Activated T-cell treated with anti-CD3 and anti-CD28 coated beads, Interleukin-2, amount 50 U/mL, for 24 hours (primary cell): ENCODE measurements around the gene MAN1C1.
"Not testable (repeated sequence)": the region's sequence is repeated elsewhere in the genome, so short reads cannot be mapped to it uniquely, and the experiment has no call there.

Experiments
- DNase-seq: peaks from one replicate; pipeline ENCODE4 v3.0.0-alpha.2; 2020
- H3K27ac Mint-ChIP-seq: 2 replicates; pipeline ENCODE4 v1.8.0; 2020; ENCODE audit warnings: mild to moderate bottlenecking, mixed read lengths
- H3K27me3 Mint-ChIP-seq: 2 replicates; pipeline ENCODE4 v1.8.0; 2020; ENCODE audit warnings: mixed read lengths
- H3K36me3 Mint-ChIP-seq: 2 replicates; pipeline ENCODE4 v1.8.0; 2020; ENCODE audit warnings: low read depth, mixed read lengths
- H3K4me1 Mint-ChIP-seq: 2 replicates; pipeline ENCODE4 v1.8.0; 2020; ENCODE audit warnings: low read depth, mixed read lengths
- H3K4me3 Mint-ChIP-seq: 2 replicates; pipeline ENCODE4 v1.8.0; 2020; ENCODE audit warnings: mild to moderate bottlenecking, moderate library complexity, mixed read lengths
- H3K9me3 Mint-ChIP-seq: 2 replicates; pipeline ENCODE4 v1.8.0; 2020; ENCODE audit warnings: mixed read lengths

MAN1C1 gene

DNA sequence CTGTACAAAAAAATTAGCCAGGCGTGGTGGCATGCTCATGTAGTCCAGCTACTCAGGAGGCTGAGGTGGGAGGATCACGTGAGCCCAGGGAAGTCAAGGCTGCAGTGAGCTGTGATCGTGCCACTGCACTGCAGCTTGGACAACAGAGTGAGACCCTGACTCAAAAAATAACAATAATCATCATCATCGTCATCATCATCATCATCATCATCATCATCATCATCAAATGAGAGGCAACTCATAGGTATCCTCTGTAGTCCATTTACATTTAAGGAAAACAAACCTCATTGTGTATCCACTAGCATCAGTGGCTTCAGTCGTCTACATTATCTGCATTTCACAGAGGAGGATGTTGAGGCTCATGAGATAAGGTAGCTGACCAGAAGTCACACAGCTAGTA is 114.6 kb downstream of the MAN1C1 start:
- no peaks in the 10 kb centered on the region for H3K9me3 Mint-ChIP-seq
- H3K27me3 Mint-ChIP-seq: peaks cover 12% of the 10 kb centered on the region
- no peak overlapping the region for H3K27ac Mint-ChIP-seq
- H3K4me1 Mint-ChIP-seq: peaks cover 70% of the 10 kb centered on the region
- H3K4me3 Mint-ChIP-seq: no peak overlapping the region
- no peak for DNase-seq
- H3K36me3 Mint-ChIP-seq: no peaks in the 10 kb centered on the region

DNA sequence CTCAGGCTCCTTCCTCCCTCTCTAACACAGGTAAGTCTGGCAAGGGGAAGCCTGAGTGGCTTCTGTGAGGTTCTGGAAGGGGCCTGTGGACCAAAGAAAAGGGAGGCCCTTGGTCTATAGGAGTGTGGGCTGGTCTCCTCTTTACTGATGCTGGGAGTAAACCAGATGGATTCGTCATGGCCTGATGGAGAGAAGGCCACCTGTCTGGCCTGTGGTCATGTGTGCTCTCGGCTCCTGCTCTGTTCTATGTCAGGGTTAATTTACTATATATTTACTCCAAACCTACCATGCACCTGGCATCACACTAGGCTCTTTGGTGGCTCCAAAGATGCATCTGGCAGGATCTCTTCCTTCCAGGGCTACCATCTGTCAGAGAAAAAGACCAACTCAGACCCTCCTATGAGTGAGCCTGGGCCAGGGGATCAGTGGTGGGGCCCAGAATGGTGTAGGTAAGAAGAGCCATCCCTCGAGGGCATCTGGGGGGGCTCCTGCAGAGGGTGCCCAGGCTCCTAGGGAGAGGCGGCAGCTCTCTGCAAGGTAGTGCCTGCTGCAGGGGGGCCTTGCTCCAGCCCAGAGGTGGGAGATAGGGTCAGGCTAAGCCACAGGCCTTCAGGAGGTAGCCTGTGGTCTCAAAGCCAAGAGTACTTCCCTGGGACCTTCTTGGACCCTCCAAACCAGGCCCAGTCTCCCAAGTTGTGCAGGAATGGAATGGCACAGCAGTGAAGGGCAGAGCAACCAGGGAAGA is 115.2 kb downstream of the MAN1C1 start:
- DNase-seq: no peak
- H3K4me1 Mint-ChIP-seq: peaks cover 68% of the 10 kb centered on the region
- H3K4me3 Mint-ChIP-seq: no peak overlapping the region
- peaks cover 12% of the 10 kb centered on the region for H3K27me3 Mint-ChIP-seq
- H3K9me3 Mint-ChIP-seq: no peaks in the 10 kb centered on the region
- no peaks in the 10 kb centered on the region for H3K36me3 Mint-ChIP-seq
- no peak overlapping the region for H3K27ac Mint-ChIP-seq

DNA sequence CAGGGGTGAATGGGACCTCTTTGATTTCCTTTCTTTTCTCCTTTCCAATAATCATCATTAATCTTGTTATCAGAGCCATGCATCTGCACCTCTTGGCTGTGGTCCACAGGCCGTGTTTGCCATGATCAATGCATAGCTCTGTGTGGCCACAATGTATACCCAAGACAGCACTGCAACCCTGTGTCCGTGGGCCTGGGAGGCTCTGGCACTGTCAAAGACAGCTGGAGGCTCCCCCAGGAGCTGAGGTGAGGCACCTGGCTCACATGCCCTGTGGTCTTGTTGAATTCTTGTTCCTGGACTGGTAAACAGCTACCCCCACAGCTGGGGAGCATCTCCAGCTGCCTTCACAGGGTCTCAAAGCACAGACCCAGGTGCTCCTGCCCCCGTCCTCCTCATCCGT is 116.2 kb downstream of the MAN1C1 start:
- Mint-ChIP-seq H3K4me3 (no peak overlapping the region), H3K27me3 (peaks cover 10% of the 10 kb centered on the region), H3K4me1 (peaks cover 67% of the 10 kb centered on the region), H3K9me3 (no peaks in the 10 kb centered on the region), H3K27ac (no peak overlapping the region), H3K36me3 (no peaks in the 10 kb centered on the region)
- no peak for DNase-seq

DNA sequence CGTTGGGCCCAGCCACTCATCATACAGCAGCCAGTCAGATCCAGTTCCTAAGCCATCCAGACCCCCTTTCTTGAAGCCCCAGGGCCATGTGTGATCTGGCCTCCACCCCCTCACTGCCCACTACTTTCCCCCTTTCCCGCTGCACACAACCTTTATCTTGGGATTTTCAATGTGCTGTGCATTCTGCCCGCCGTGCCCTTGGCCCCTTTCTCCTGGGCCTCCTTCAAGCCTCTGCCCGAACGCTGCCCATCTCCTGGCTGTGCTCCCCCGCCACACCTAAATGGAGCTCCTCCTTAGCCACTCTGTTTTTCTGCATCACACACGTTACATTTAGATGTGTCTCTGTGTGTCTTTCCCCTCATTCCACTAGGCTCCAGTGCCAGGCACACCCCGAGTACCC is 116.7 kb downstream of the MAN1C1 start:
- no peak for DNase-seq
- Mint-ChIP-seq H3K27me3 (peaks cover 8% of the 10 kb centered on the region), H3K4me3 (no peak overlapping the region), H3K9me3 (no peaks in the 10 kb centered on the region), H3K4me1 (peaks cover 62% of the 10 kb centered on the region), H3K27ac (no peak overlapping the region), H3K36me3 (no peaks in the 10 kb centered on the region)

DNA sequence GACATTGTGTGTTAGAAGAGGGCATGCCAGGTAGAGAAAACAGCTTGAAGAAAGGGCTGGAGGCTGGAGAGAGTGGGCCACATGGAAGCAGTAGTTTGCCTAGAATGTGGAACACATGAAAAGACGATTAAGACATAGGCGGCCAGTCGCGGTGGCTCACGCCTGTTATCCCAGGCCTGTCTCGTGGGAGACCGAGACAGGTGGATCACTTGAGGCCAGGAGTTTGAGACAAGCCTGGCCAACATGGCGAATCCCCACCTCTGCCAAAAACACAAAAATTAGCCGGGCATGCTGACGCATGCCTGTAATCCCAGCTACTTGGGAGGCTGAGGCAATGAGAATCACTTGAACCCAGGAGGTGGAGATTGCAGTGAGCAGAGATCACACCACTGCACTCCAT is 118.4 kb downstream of the MAN1C1 start:
- H3K4me1 Mint-ChIP-seq: peaks cover 56% of the 10 kb centered on the region
- DNase-seq, H3K27me3 Mint-ChIP-seq, H3K9me3 Mint-ChIP-seq, H3K36me3 Mint-ChIP-seq, H3K27ac Mint-ChIP-seq, H3K4me3 Mint-ChIP-seq: not testable (repeated sequence)

DNA sequence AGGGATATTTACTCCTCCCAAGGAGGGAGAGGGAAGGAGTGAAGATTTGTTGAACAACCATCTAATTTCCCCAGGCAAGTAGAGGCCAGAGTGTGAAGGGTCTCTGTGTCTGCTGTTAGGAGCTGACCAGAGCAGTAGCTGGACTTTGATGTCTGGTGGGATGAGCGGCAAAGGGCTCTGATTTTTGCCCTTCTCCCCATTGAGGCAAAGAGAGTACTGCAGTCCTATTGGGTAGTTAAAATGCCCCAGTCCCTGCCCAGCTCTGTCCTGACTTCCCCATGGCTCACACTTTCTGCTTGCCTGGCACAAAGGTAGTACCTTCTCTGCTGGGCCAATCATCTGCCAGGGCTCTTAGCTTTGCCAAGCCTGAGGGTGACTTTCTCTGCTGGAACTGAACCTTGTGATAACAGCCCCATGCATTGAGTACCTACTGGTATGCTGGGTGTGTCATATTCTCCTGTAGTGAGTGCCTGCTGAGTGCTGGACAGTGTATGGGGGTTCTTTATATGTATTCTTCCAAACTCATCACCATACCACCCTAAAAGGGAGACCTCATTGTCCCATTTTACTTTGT is 119.5 kb downstream of the MAN1C1 start:
- peaks cover 51% of the 10 kb centered on the region for H3K4me1 Mint-ChIP-seq
- H3K4me3 Mint-ChIP-seq: no peak overlapping the region
- H3K27ac Mint-ChIP-seq: no peak overlapping the region
- no peaks in the 10 kb centered on the region for H3K9me3 Mint-ChIP-seq
- DNase-seq: no peak
- H3K27me3 Mint-ChIP-seq: peaks cover 2% of the 10 kb centered on the region
- H3K36me3 Mint-ChIP-seq: no peaks in the 10 kb centered on the region

DNA sequence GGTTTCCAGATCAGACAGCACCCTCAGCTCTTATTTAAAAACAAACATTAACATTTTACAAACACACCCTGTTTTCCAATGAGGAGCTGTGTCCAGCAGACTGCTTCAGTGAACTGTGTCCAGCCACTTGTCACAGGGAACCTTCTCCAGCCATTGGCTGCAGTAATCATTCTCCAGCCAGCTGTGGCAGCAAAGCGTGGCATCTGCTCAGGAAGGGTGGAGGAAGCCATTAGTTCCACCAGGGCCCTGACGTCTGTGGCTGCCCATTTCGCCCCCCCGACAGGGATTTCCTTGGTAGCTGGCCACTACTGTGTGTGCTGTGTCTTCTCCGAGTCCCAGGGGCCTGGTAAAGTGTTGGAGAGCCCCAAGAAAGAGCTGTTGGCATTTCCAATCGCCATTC is 120.5 kb downstream of the MAN1C1 start:
- Mint-ChIP-seq H3K27ac (no peak overlapping the region), H3K4me3 (no peak overlapping the region), H3K27me3 (peaks cover 2% of the 10 kb centered on the region), H3K9me3 (no peaks in the 10 kb centered on the region), H3K4me1 (peaks cover 43% of the 10 kb centered on the region), H3K36me3 (no peaks in the 10 kb centered on the region)
- DNase-seq: no peak

DNA sequence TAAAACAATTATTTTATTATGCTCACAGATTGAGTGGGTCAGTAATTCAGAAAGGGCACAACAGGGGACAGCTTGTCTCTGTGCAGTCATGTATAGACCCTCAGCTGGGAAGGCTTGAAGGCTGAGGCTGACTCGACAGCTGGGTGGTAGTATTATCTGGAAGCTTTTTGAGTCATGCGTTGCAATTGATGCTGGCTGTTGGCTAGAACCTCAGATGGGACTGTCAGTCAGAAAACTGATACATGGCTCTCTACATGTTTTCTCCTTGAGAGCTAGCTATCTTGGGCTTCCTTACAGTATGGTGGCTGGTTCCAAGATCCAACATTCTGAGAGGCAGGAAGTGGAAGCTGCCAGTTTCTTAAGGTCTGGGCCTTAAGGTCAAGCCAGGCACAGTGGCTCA is 121.9 kb downstream of the MAN1C1 start:
- H3K27ac Mint-ChIP-seq: no peak overlapping the region
- H3K9me3 Mint-ChIP-seq: no peaks in the 10 kb centered on the region
- peaks cover 2% of the 10 kb centered on the region for H3K27me3 Mint-ChIP-seq
- no peak overlapping the region for H3K4me3 Mint-ChIP-seq
- H3K36me3 Mint-ChIP-seq: no peaks in the 10 kb centered on the region
- DNase-seq: no peak
- peaks cover 33% of the 10 kb centered on the region for H3K4me1 Mint-ChIP-seq

DNA sequence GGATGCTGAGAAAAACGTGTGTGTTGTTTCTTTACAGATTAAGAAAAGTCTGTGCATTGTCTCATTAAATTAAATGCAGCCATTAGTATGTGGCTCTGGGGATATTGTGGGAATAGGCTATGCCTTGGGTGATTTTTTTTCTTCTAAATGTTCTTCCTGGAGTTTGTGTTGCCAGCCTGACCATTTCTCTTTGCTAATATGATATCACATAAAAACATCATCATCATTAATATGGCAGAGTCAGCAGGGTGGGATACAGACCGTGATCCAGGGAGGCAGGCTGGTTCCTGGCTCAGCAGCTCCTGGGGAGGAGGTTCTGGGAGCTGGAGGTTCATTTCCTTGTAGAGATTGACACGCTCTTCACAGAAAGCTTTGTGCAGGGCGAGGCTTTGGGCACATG is 122.8 kb downstream of the MAN1C1 start:
- H3K27ac Mint-ChIP-seq: no peak overlapping the region
- peaks cover 2% of the 10 kb centered on the region for H3K27me3 Mint-ChIP-seq
- peaks cover 33% of the 10 kb centered on the region for H3K4me1 Mint-ChIP-seq

DNA sequence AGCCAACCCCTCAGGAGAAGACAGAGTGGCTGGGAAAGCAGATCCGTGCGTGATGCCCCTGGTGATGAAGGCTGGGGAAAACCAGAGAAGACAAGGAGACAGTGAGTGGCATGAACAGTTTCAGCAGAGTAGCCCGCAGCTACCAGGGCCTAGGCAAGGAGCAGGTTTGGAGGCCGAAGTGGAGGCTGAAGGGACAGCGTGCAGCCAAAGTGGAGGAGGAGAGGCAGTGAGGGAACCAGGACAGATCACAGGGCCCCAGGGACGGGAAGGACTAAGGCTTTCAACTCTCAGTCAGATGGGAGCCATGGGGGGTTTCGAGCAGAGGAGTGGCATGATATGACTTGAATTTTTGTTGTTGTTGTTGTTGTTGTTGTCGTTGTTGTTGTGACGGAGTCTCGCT is 123.5 kb downstream of the MAN1C1 start:
- no peaks in the 10 kb centered on the region for H3K9me3 Mint-ChIP-seq

More for the DNA sequence above, 122.8 kb downstream of the MAN1C1 start:
- no peak overlapping the region for H3K4me3 Mint-ChIP-seq
- no peaks in the 10 kb centered on the region for H3K36me3 Mint-ChIP-seq
- DNase-seq: no peak
- H3K9me3 Mint-ChIP-seq: no peaks in the 10 kb centered on the region

DNA sequence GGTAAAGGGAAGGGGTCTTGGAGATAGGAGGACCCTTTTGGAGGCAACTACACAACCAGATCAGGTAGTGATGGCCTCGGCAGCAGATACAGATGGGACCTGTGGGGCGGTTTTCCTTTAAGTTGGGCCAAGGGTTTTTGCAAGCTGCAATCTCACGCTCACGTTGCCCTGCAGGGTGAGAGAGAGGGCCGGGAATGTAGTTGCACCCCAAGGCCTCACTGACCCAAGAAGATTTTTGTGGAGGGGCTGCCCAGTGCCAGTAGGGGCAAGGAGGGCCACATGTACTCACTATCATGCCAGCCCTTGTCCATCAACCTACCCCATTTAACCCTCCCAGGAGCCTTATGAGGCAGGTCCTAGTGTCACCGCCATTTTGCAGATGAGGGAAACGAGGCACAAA is 125.7 kb downstream of the MAN1C1 start:
- Mint-ChIP-seq H3K4me1 (peaks cover 17% of the 10 kb centered on the region), H3K27me3 (no peaks in the 10 kb centered on the region), H3K4me3 (no peak overlapping the region), H3K9me3 (no peaks in the 10 kb centered on the region), H3K27ac (no peak overlapping the region), H3K36me3 (no peaks in the 10 kb centered on the region)
- DNase-seq: no peak

More for the DNA sequence above, 123.5 kb downstream of the MAN1C1 start:
- Mint-ChIP-seq H3K36me3 (no peaks in the 10 kb centered on the region), H3K4me1 (peaks cover 28% of the 10 kb centered on the region), H3K4me3 (no peak overlapping the region), H3K27ac (peak overlapping the region; percentile 1), H3K27me3 (peaks cover 2% of the 10 kb centered on the region)
- no peak for DNase-seq

DNA sequence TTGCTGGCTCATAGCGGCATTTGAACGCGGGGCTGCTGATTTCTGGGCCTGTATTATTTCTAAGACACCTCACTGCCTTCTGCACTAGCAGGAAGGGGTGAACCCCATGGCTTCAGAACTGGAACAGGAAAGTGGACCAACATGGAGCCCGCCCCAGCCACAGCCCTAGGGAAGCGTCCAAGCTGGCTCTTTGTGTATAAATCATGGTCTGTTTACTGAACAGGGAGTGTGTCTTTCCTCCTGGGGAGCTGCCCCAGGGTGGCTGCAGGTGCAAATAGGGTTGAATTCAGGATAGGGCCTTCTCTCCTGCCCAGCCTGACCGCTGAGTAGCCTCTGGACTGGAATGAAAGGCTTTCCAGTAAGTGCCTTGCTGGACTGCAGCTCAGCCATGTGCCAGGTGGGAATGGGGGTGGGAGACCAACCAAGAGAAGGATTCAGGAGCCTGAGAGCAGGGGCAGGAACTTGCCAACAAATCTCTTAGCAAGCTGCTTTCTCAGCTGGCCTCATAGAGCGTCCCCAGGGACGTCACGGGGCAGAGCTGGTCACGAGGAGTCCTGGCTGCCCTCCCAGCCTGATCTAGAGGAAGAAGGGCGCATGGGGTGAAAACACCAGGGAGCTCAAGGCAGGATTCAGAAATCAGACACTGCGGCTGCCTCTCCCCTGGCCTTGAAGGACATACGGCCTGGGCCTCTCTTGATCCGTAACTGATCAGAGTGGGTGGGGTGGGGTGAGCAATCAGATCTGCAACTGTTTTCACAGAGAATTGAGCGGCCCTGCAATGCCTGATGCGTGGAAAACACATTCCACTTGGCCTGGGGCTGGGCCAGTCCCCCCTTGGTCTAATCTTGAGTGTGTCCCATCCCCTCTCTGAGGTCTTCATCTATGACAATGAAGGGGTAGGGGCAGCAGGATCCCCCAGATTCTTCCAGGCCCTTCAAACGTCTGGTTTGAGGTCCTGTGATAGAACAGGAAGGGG is 126.9 kb downstream of the MAN1C1 start:
- no peak for DNase-seq
- H3K27ac Mint-ChIP-seq: no peak overlapping the region
- no peaks in the 10 kb centered on the region for H3K36me3 Mint-ChIP-seq
- no peaks in the 10 kb centered on the region for H3K27me3 Mint-ChIP-seq
- no peaks in the 10 kb centered on the region for H3K9me3 Mint-ChIP-seq
- H3K4me3 Mint-ChIP-seq: no peak overlapping the region
- peaks cover 13% of the 10 kb centered on the region for H3K4me1 Mint-ChIP-seq

DNA sequence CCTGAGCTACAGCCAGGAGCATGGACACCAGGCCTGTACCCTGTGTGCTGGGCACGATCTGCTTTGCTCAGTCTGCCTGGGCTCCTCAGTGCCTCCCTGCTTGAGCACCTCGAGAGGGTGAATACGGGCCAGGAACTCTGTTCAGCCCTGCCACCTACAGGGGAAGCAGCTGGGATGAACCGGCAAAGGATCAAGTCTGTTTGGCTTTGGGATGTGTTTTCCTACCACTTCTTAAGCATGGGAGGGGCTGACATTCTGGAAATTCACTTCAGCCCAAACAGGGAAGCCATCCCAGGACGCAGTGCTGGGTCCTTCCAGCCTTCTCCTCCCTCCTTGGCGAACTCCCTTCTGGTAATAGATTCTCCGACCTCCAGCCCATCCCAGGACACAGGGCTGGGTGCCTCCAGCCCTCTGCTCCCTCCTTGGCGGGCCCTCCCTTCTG is 127.6 kb downstream of the MAN1C1 start:
- no peaks in the 10 kb centered on the region for H3K27me3 Mint-ChIP-seq
- H3K4me1 Mint-ChIP-seq: peaks cover 11% of the 10 kb centered on the region
- H3K27ac Mint-ChIP-seq: no peak overlapping the region
- H3K9me3 Mint-ChIP-seq: no peaks in the 10 kb centered on the region
- no peak for DNase-seq
- H3K36me3 Mint-ChIP-seq: no peaks in the 10 kb centered on the region
- H3K4me3 Mint-ChIP-seq: no peak overlapping the region

DNA sequence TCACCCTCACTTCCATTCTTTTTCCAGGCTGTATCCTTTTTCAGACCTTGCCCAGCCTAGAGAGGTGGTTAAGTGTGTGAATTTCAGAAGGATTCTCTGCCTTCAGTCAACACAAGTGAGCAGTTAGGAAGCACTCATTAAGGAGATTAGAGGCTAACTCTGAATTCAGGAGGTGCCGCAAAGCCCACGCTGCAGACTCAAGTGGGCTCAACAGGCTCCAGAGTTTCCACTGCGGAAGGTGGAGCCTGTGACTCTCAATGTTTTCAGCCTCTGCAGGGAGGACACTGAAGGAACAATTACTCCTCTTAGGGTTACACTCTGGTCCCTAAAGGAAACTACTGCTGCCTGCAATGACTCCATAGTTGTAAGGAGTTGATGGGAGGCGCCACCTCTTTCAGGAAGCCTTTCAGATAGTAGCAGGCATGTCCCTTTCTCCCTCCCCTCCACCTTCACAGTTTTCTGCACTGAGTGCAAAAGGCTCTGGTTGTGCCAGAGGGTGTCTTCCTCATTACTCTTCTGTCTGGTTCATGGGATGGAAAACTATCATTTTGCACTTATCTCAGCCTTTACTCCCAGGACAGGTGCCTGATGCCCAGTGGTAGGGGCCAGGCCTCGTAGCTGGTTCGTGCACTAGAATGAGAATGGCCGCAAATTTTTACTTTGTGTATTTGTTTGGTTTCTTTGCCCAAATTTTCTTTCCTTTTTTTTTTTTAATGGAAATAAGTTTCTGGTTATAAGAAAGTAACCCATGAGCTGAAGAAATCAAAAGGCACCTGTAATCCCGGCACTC is 128.2 kb downstream of the MAN1C1 start:
- no peak for DNase-seq
- Mint-ChIP-seq H3K27me3 (no peaks in the 10 kb centered on the region), H3K27ac (peak overlapping the region; percentile 11), H3K4me3 (no peak overlapping the region), H3K36me3 (no peaks in the 10 kb centered on the region), H3K9me3 (no peaks in the 10 kb centered on the region), H3K4me1 (peaks cover 7% of the 10 kb centered on the region)
